ENCODE data around the gene NAALADL2. TPM values are rescaled to one million over a fixed set of nuclear protein-coding genes. Genes with fewer than 3 reads are reported as not detected.

NAALADL2 gene
- total RNA-seq, 1 donor from 2014 or later, result 30.5 TPM

Small RNA genes within 50 kb of the gene (small RNA-seq; reads per million reads assigned to genes)
- not detected for gene MIR4789 (ENCODE audit: low replicate concordance)
- gene RNU4-91P (ENCODE audit: low replicate concordance), result not detected
- not detected for gene RNU6-1233P (ENCODE audit: low replicate concordance)
- not detected for gene RNU6-1317P (ENCODE audit: low replicate concordance)
